SHP77 treated with DMSO at 0.1 percent for 48 hours (cell line): ENCODE measurements around the gene LYRM2.

Source experiments
- DNase-seq: peaks from one replicate; lab custom pipeline; 2025; lab: John Stamatoyannopoulos, UW

LYRM2 gene

DNA sequence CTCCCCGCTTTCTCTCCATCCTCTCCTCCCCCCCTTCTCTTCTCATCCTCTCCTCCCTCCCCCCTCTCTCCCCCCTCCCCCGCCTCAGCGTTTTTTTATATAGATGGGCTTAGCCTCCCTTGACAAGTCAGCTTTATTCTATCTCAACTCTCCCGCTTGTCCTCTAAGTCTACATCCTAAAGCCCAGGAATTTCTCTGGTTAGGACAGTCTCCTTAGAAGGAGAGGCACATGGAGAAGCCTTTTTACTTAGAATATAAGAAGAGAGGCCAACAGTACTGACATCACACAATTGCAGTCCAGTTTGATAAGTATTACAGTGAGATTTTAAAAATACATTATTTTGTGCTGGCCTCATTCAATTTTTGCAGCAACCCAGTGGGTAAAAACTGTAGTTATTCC is 83.5 kb downstream of the LYRM2 start:
- no peak for DNase-seq

DNA sequence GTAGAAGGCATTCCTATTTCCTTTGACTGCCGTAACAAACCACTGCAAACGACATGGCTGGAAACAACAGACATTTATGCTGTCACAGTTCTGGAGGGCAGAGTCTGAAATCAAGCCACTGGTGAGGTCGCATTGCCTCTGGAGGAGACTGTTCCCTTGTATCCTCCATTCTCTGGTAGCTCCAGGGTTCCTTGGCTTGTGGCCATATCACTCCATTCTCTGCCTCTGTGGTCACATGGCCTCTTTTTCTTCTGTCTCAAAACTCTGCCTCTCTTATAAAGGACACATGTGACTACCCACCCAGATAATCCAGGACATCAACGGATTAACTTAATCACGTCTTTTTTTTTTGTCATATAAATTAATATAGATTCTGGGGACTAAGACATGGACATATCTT is 84.4 kb downstream of the LYRM2 start:
- no peak for DNase-seq

DNA sequence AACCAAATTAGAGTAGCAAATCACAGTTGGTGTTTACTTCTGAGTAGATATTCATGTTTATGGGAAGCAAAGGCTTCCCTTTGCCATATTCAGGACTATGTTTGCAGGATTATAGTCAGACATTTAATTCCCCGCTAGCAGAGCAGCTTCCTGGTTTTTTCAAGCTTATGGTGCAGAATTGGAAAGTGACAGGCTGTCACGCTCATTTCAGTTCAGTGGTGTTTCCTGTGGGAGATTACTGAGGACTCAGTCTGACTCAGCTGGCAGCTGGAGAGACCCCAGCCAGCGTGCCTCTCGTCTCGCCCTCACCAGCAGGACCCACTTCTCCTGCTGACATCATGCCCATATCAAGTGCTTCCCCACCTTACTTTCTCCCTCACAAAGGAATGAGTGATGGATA is 85.1 kb downstream of the LYRM2 start:
- no peak for DNase-seq

DNA sequence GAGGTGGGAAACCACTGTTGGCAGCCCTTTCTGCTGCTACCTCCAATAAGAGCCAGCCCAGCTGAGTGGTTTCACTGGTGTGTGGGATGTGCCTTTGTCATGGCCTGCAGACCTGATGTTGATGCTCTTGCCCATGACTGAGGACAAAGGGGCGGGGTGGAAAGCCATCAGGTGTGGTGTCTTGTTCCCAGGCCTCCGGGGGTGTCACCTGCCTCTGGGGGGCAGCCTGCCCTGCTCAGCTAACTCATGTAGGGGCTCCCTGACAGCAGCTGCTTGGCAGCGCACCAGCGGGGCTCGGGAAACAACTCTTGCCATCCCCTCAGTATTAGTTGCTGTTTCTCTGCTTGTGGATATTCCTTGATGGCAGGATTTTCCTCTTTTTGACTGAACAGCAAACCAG is 91.3 kb downstream of the LYRM2 start:
- no peak for DNase-seq

DNA sequence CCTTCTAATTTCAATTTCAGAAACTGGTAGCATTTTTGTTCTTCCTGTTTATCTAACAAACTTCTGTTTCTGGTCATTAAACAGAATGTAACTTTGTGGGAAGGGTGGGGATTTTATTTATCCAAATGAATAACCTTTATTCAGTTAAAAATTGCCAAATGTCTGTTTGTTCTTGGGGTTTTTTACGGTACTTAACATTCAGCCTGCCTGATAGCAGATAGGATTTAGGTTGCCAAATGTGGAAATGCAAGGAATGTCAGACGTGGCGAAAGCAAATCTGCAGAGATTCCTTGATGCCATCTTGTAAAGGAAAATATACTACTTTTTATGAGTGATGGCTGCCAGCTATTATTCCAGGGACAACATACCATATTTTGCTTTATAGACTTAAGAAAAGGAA is 95.7 kb downstream of the LYRM2 start:
- no peak for DNase-seq

DNA sequence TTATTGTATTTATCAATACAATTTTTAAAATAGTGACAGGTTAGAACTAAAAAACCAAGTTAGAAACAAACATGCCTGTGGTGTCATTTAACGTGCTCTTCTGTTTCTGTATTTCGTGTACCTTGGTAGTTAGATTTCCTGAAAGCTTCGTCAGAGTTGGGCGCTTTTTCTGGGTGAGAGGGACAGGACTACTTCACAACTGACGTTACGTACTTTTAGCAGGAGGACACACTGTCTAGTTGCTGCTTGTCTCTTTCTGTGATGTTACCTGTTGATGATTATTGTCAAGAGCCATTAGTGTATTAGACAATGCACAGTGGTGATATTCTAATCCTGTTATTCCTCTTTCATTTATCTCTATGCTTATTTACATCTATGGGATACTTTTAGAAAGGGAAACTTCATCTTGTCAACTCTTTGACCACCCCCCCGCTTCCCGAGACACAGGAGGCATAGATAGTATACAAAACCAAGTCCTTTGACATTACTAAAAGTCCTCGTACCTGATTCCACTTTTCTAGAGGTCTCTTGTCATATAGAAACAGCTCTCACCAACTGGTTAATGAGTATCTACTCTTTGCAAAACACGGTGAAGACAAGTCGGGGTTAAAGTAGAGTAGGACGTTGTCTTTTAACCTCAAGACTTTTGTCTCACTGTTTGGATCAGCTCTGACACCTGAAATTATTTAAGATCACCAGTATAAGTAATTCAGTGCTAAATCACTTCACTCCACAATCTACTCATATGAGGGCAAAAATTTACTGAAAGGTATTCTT is 96.3 kb downstream of the LYRM2 start:
- no peak for DNase-seq

DNA sequence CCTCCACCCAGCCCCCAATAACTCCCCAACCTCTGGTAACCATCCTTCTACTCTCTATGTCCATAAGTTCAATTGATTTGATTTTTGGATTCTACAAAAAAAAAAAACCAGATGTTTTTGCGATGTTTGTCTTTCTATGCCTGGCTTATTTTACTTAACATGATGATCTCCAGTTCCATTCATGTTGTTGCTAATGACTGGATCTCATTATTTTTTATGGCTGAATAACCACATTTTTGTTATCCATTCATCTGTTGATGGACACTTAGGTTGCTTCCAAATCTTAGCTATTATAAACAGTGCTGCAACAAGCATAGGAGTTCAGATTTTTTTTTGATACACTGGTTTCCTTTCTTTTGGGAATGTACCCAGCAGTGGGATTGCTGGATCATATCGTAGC is 98.8 kb downstream of the LYRM2 start:
- DNase-seq: no peak

DNA sequence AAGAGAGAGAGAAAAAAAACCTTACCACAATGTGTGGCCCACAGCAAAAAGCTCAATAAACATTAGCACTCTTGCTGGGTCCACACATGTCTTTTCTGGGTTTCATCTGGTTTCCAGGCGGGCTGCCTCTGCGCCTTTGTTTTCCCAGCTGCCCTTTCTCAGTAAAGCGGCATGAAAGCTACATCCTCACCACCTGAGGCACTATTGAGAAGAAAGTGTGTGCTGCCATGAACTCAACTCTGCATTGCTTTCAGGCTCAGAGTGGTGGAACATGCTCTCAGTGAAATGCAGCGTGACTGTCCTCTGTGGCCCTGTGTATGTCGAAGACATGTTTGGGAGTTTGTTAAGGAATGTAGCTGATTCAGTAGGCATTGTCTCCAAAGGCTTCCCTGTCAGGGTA is 102.3 kb downstream of the LYRM2 start:
- DNase-seq: peak; percentile 59

DNA sequence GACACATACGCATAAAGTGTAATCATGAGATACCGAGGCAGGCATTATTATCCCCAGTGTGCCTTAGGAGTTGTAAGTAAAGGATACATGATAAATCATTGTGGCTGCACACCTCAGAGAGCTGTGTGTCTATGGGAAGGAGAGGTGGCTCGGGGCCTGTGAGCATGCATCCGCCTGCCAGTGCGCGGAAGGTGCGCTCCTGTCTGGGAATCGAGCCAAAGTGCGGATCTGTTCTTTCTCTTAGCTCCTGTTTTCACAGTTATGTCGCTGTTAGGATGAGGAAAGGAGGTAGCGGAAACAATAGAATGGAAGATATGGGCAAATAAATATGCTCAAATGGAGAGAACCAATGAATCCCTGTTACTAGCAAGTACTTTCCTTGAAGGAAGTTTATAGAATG is 107.6 kb downstream of the LYRM2 start:
- DNase-seq: no peak

DNA sequence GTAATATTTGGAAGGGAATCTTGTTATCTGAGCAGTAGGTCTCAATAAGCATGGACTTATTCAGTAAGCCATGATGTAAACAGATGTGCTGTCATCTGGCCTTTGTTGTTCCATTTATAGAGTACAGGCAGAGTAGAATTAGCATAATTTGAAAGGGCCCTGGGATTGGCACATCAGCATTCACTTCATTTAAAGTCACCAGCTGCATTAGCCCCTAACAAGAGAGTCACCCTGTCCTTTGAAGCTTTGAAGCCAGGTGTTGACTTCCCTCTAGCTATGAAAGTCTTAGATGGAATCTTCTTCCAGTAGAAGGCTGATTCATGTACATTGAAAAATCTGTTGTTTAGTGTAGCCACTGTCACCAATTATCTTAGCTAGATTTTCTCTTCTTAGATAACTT is 109.7 kb downstream of the LYRM2 start:
- DNase-seq: no peak

DNA sequence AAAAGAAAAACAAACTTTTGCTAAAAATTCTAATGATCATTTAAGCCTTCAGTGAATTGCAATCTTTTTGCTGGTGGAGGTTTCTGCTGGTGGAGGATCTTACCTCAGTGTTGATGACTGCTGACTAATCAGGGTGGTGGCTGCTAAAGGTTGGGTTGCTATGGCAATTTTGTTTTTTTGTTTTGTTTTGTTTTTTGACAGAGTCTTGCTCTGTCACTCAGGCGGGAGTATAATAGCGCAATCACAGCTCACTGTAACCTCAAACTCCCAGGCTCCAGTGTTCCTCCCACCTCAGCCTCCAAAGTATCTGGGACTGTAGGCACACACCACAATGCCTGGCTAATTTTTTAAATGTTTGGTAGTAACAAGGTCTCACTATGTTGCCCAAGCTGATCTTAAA is 110.9 kb downstream of the LYRM2 start:
- DNase-seq: no peak

DNA sequence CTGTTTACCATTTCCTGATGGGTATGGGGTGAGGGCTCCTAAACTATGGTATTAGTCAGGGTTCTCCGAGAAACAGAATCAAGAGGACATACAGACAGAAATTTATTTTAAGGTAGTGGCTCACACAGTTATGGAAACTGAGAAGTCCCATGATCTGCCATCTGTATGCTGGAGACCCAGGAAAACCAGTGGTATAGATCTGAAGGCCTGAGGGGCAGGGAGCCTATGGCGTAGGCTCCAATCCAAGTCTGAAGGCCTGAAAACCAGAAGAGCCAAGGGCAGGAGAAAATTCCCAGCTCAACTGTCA is 112.0 kb downstream of the LYRM2 start:
- DNase-seq: no peak

DNA sequence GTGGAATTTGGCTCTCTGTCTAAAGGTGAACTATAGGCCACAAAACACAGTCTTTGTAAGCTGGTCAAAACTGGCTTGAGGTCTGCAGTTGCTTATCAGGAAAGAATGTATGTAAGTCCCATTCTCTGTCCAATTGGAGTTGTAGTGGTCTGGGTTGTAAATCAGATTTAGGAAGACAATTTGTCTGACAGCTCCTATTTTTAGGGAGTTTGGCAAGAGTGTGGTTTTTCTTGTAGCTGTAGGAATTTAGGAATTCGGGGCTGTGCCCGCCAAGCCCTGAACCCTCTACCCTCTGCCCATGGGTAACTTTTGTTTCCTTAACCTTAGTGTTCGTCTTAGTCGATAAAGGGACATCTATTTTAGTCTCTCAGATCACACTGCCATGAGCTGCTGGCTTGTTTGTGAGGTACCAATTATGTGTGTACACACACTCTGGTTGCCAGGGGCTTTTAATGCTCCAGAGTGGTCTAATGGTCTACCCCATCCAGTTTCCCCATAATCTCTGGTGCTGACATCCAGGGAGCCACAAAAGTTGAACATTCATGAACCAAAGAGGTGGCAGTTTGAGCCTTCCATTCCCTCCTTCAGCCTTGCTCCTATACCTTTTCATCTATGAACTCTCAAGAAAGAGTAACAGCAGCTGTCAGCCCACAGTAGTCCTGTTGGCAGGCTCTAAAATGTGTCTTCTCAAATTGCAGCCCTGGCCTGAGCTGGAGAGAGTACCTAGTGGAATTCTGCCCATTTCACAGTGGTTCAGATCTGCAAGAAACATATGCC is 112.6 kb downstream of the LYRM2 start:
- no peak for DNase-seq

DNA sequence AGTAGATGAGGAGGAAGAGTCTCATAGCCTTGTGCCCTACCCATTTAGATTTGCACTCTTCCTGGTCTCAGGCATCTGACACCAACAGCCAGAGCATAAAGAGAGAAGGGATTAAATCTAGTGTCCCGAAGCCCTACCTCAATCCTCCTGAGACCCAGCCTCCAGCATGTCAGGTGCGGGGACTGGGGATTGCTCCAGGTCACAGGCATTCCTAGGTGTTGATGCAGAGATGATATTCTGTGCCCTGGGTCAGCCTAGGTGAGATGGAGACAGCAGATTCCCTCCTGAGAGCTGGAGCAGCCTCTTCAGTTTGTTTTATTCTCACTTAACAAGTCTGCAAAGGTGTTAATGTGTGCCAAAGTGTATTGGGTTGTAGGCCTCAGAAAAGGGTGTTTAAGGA is 115.8 kb downstream of the LYRM2 start:
- DNase-seq: no peak

DNA sequence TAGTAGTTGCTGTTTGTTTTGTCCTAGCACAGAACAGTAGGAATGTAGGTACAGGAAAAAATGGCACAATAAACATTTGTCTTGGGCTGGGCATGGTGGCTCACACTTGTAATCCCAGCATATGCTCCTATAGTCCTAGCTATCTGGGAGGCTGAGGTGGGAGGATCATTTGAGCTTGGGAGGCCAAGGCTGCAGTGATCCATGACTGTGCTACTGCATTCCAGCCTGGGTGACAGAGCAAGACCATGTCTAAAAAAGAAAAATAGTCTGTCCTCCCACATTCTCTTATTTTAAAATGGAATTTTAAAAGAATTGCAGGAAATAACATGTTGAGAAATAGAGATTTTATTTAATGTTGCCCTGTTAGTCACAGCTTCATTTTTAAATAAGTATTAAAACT is 117.8 kb downstream of the LYRM2 start:
- no peak for DNase-seq

DNA sequence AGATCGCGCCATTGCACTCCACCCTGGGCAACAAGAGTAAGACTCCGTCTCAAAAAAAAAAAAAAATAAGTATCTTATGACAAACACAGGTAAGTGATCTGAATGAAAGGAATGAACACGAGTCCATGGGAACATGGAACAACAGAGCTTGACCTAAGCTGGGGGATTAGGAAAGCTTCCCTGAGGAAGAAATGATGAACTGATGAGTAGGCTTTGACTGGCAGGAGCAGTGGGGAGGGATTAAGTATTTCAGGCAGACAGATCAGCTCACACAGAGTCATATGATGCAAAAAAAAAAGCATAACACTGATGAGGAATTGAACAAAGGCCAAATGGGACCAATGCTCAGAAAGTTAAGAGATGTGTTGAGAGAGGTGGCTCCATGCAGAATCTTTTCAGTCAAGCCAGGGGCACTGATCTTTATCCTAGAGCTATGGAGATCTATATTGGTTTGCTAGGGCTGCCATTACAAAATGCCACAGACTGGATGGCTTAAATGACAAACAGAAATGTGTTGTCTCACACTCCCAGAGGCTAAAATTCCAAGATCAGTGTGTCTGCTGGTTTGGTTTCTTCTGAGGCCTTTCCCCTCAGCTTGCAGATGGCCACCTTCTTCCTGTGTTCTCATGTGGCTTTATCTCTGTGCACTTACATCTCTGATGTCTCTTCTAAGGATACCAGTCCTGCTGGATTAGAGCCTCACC is 120.0 kb downstream of the LYRM2 start:
- DNase-seq: no peak
